ENCODE results near the gene TINAG.

The TINAG gene

GRCh38 chr6:54284161-54284860, 23.9 kb upstream of the TINAG start:
- DNase-seq (ENCODE audit: insufficient read length) = no peak
- no peak for FAIRE-seq
- TF ChIP-seq TAF1 (IDR thresholded peaks at IDR 0.05; ENCODE audit: borderline replicate concordance, low read depth, low read length) (no peak), POLR2AphosphoS5 (IDR thresholded peaks at IDR 0.05; ENCODE audit: low read depth, low read length) (no peak), POLR2A (IDR thresholded peaks at IDR 0.05; ENCODE audit: low read depth, low read length) (no peak)

- no peak for TF ChIP-seq POLR2A (IDR thresholded peaks at IDR 0.05; ENCODE audit: low read depth, low read length)
- TF ChIP-seq TAF1 (IDR thresholded peaks at IDR 0.05; ENCODE audit: borderline replicate concordance, low read depth, low read length) = no peak
- TF ChIP-seq POLR2AphosphoS5 (IDR thresholded peaks at IDR 0.05; ENCODE audit: low read depth, low read length) = no peak
- FAIRE-seq = no peak
- DNase-seq (ENCODE audit: insufficient read length) = no peak
Observed at GRCh38 chr6:54285595-54285994, 22.6 kb upstream of the TINAG start.

GRCh38 chr6:54286141-54286540, 22.1 kb upstream of the TINAG start:
- TF ChIP-seq TAF1 (IDR thresholded peaks at IDR 0.05; ENCODE audit: borderline replicate concordance, low read depth, low read length) (no peak), POLR2A (IDR thresholded peaks at IDR 0.05; ENCODE audit: low read depth, low read length) (no peak), POLR2AphosphoS5 (IDR thresholded peaks at IDR 0.05; ENCODE audit: low read depth, low read length) (no peak)
- no peak for FAIRE-seq

GRCh38 chr6:54288474-54288873, 19.8 kb upstream of the TINAG start:
- DNase-seq (ENCODE audit: insufficient read length) (no peak), FAIRE-seq (no peak)
- TF ChIP-seq TAF1 (IDR thresholded peaks at IDR 0.05; ENCODE audit: borderline replicate concordance, low read depth, low read length) = no peak
- TF ChIP-seq POLR2AphosphoS5 (IDR thresholded peaks at IDR 0.05; ENCODE audit: low read depth, low read length) = no peak
- no peak for TF ChIP-seq POLR2A (IDR thresholded peaks at IDR 0.05; ENCODE audit: low read depth, low read length)

More at GRCh38 chr6:54286141-54286540, 22.1 kb upstream of the TINAG start:
- DNase-seq (ENCODE audit: insufficient read length) = no peak

- TF ChIP-seq POLR2A (IDR thresholded peaks at IDR 0.05; ENCODE audit: low read depth, low read length) (no peak), TAF1 (IDR thresholded peaks at IDR 0.05; ENCODE audit: borderline replicate concordance, low read depth, low read length) (no peak), POLR2AphosphoS5 (IDR thresholded peaks at IDR 0.05; ENCODE audit: low read depth, low read length) (no peak)
- FAIRE-seq (no peak), DNase-seq (ENCODE audit: insufficient read length) (no peak)
Observed at GRCh38 chr6:54289426-54289825, 18.8 kb upstream of the TINAG start.

DNA sequence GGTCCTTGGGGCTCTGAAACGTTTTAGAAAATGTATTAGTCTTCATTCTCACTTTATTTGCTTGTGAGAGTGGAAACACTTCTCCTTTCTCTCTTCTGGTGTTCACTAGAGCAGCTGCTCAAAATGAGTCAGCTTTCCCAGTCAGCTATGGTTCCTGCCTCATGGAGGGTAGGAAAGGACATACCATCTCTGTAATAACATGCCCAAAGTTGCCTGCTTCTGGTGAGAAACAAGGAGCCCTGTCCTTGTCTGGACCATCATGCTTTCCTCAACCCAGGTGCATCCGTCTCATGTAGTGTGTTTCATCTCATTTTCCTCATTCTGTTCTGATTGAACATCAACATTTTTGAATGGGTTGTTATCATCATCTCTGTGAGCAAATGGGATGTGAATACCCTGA, 17.1 kb upstream of the TINAG start:
- FAIRE-seq (no peak), DNase-seq (ENCODE audit: insufficient read length) (no peak)
- no peak for TF ChIP-seq TAF1 (IDR thresholded peaks at IDR 0.05; ENCODE audit: borderline replicate concordance, low read depth, low read length)
- no peak for TF ChIP-seq POLR2AphosphoS5 (IDR thresholded peaks at IDR 0.05; ENCODE audit: low read depth, low read length)
- TF ChIP-seq POLR2A (IDR thresholded peaks at IDR 0.05; ENCODE audit: low read depth, low read length) = no peak

- FAIRE-seq (no peak), DNase-seq (ENCODE audit: insufficient read length) (no peak)
- no peak for TF ChIP-seq TAF1 (IDR thresholded peaks at IDR 0.05; ENCODE audit: borderline replicate concordance, low read depth, low read length)
Observed at GRCh38 chr6:54291738-54292137, 16.5 kb upstream of the TINAG start.

DNA sequence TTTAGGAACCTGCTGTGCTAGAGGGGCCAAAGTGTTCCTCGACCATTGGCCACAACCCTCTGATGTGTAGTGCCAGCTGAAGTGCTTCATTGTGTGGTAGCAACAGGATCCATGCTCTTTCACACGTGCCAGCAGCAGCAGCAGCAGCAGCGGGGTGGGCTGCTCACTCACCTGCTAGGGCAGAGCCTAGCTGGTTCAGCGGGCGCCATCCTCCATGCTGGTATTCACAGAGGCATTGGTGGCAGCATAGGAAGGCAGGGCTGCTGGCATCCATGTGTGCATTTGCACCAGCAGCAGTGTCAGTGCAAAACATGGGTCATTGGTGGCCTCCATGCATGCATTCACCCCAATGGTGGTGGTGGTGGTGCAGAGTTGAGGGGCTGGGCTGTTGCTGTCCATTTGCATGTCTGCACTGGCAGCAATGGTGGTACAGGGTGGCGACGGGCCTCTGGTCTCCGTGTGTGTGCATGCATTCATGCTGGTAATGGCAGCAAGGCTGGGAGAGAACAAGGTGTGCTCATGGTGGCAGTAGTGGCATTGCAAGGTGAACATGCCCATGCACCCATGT, 13.2 kb upstream of the TINAG start:
- TF ChIP-seq POLR2A (IDR thresholded peaks at IDR 0.05; ENCODE audit: low read depth, low read length) = no peak
- TF ChIP-seq POLR2AphosphoS5 (IDR thresholded peaks at IDR 0.05; ENCODE audit: low read depth, low read length) = no peak
- no peak for TF ChIP-seq TAF1 (IDR thresholded peaks at IDR 0.05; ENCODE audit: borderline replicate concordance, low read depth, low read length)
- DNase-seq (ENCODE audit: insufficient read length) = no peak
- FAIRE-seq = no peak

GRCh38 chr6:54299542-54300269, 8.5 kb upstream of the TINAG start:
- FAIRE-seq (no peak), DNase-seq (ENCODE audit: insufficient read length) (no peak)
- TF ChIP-seq POLR2A (IDR thresholded peaks at IDR 0.05; ENCODE audit: low read depth, low read length) (no peak), POLR2AphosphoS5 (IDR thresholded peaks at IDR 0.05; ENCODE audit: low read depth, low read length) (no peak), TAF1 (IDR thresholded peaks at IDR 0.05; ENCODE audit: borderline replicate concordance, low read depth, low read length) (no peak)

GRCh38 chr6:54301770-54302169, 6.5 kb upstream of the TINAG start:
- TF ChIP-seq TAF1 (IDR thresholded peaks at IDR 0.05; ENCODE audit: borderline replicate concordance, low read depth, low read length) (no peak), POLR2A (IDR thresholded peaks at IDR 0.05; ENCODE audit: low read depth, low read length) (no peak), POLR2AphosphoS5 (IDR thresholded peaks at IDR 0.05; ENCODE audit: low read depth, low read length) (no peak)
- FAIRE-seq = no peak
- no peak for DNase-seq (ENCODE audit: insufficient read length)

DNA sequence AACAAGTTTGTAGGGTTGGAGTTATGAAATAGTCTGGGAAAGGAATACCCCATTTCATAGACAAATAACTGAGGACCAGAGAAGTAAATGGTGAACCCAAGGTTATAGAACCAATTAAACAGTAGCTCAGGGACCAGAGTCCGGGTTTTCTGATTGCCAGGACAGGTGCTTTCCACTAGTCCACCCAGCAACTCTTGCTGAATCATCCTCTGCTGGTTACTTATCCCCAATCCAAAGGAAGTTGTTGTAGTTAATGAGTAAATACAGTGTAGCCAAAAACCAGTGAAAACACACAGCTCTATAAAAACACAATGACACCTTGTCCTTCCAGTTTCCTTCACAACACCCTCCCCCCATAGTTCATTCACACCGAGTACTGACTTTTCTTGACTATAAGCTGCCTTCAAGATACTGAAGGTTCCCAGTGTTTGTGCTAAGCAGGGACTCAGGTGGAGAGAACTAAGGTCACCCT, 766 bp upstream of the TINAG start:
- FAIRE-seq = no peak
- DNase-seq (ENCODE audit: insufficient read length) = no peak
- TF ChIP-seq TAF1 (IDR thresholded peaks at IDR 0.05; ENCODE audit: borderline replicate concordance, low read depth, low read length) (no peak), POLR2AphosphoS5 (IDR thresholded peaks at IDR 0.05; ENCODE audit: low read depth, low read length) (no peak), POLR2A (IDR thresholded peaks at IDR 0.05; ENCODE audit: low read depth, low read length) (no peak)

DNA sequence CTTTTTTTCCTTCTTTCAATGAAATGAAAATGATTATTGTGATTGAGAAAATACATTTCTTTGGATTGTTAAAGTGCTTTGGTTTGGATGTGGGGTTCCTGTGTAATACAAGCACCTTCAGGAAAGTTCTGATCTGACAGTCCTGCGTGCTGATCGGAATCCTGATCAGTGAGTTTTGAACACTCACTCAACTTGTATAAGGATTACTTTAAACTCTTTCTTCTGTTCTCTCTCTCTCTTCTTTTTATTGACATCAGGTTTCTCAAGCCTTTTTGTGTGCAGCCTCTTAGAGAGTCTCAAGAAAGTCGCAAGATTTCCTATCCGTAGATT, 710 bp downstream of the TINAG start:
- no peak for DNase-seq (ENCODE audit: insufficient read length)
- TF ChIP-seq POLR2AphosphoS5 (IDR thresholded peaks at IDR 0.05; ENCODE audit: low read depth, low read length) (no peak), TAF1 (IDR thresholded peaks at IDR 0.05; ENCODE audit: borderline replicate concordance, low read depth, low read length) (no peak), POLR2A (IDR thresholded peaks at IDR 0.05; ENCODE audit: low read depth, low read length) (no peak)
- no peak for FAIRE-seq

Data from GM12892 (cell line).